Stimulated activated CD8-positive, alpha-beta memory T cell treated with anti-CD3 and anti-CD28 coated beads, Interleukin-7, amount 100 ng/mL, for 24 hours (primary cell): ENCODE data around the gene CSTF1.
"Not testable (repeated sequence)": the region's sequence is repeated elsewhere in the genome, so short reads cannot be mapped to it uniquely, and the experiment has no call there.

Source experiments
- DNase-seq: peaks from one replicate; pipeline ENCODE4 v3.0.0-alpha.2; 2020; ENCODE audit warnings: low read depth

CSTF1 gene

DNA sequence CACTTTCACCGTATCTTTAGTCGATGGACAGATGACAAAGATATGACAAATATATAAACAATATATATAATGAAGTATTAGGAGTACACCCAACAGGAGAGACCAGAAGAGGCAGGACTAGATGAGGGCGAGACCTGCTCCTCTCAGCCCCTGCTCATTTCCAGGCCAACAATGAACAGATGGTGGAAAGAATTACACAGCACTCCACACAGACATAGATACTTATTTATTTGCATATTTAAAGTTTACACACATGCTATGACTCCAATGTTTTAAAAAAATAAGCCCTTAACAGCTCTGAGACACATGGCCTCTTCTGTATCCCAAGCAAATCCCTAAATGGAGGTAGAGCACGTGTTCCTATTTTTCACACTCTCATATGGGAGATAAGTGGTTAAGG, 23.3 kb upstream of the CSTF1 start:
- DNase-seq: no peak

DNA sequence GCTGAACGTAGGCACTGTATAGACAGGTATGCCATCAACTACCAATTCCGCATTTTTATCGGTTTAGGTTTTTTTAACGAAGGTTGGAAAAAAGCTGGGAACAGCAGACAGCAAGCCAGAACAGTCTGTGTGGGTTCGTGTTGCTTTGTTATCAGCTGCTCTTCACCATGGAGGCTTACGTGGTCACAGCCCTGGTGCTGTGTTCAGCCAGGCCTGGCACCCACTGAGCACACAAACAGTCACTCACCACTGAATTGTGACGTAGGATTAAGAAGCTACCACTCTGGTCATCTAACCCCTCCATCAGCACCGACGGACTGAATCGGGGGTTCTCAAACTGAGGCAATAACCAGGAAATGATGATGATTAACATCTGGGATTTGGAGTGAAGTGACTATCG, 20.5 kb upstream of the CSTF1 start:
- no peak for DNase-seq

DNA sequence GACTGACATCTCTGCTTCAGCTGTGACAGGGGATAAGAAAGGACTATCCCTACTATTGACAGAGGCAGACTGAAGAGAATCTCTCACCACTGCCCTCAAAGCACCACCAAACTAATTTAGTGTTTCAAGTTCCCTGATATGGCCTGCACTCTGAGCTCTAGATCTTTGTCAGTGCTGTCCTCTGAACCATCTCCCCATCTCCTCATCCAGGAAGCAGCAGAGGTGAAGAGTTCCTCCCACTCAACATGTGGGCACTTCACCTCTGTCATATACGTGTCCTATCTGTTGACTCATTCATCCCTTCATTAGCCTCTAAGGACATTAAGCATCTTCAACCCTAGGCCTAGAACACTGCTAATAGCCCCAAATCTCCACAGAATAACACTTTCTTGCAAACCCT, 19.6 kb upstream of the CSTF1 start:
- no peak for DNase-seq

DNA sequence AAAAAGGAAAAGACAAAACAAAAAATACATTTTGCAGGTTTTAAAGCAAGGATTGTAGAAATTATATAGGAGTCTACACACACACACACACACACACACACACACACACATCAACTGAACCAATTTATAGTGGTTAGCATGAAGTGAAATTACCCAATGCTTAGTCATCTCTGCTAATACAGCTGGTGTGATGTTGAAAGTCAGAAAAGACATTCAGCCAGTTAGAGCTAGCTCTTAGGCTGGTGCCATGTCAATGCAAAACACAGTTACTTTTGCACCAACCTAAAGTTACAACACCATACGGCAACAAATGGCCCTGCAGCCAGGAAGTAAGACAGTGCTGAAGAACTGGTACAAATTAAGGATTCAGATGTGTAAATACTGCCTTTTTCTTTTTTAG, 18.5 kb upstream of the CSTF1 start:
- no peak for DNase-seq

DNA sequence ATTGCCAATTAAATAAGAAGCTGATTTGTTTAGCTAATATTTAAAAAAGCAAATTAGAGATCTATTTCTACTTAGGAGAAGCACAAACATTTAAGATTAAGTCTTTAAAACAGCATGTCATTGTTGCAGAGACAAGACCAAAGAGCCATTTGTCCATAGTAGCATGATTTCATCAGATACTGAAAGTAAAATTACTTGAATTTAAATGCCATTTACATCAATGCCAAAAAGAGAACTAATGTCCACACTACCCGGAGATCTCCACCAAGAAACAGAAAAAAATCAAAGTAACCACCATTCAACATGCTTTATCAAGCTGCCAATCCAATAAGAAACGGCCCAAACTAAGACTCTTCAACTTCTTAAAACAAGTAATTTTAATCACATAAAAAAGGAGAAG, 16.1 kb upstream of the CSTF1 start:
- DNase-seq: no peak

DNA sequence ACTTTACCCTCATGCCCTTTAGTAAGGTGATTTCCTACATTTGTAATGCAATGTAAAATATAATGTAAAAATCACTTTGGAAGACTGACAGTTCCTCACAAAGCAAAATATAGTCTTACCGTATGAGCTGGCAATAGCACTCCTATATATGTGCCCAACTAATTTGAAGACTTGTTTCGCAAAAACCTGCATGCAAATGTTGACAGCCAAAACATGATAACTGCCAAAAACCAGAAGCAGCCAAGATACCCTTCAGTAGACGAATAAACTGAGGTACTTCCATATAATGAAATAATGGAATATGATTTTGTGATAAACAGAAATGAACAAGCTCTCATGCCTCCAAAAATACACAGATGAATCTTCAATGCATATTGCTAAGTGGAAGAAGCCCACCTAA, 14.1 kb upstream of the CSTF1 start:
- no peak for DNase-seq

DNA sequence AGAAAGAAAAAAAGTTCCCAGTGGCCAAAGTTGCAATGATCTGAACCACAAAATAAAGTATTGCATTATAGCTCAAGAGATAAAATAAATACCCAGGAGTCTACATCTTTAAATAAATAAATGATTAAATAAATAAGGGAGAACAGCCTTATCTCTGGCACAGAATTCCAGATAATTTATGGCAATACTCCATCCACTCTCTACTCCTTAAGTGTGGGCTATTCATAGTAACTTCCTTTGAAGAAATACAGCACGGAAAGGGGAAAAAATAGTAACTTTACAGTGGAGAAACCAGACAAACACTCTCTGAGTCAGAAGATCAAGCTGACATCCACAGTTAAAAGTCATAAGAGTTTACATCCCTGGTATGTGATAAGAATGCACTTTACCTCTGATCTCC, 12.1 kb upstream of the CSTF1 start:
- no peak for DNase-seq

DNA sequence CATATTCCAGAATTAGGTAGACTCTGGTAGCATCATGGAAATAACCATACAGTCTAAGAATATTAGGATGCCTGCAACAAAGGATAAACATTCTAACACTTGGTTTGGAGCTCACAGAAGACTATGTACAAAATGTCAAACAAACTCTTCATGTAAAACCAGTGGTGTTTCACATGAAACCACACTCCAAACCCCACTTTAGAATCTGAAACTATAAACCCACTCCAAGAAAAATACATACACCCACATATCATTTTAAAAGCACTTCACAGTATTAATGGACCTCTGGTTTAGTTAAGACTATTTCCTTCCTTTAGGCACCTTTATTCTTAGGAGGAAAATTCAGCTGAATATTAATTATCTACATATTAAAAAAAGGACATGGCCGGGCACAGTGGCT, 10.9 kb upstream of the CSTF1 start:
- no peak for DNase-seq

DNA sequence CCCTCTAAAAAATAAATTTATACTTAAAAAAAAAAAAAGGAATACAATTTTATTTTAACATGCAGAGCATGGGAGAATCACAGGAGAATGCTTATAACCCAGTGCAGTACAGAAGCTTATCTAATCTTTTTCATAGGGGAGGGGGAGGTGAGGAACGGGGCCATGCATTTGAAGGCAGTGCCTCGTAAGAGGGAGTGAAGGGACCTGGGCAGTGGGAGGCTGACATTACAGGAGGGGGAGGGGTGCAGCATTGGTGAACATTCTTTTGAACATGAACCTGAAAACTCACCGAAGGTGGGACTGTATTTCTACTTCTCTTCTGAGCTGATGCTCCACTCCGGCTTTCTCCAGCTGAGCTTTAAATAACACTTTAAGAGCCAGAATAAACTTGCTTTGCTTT, 9.7 kb upstream of the CSTF1 start:
- no peak for DNase-seq

DNA sequence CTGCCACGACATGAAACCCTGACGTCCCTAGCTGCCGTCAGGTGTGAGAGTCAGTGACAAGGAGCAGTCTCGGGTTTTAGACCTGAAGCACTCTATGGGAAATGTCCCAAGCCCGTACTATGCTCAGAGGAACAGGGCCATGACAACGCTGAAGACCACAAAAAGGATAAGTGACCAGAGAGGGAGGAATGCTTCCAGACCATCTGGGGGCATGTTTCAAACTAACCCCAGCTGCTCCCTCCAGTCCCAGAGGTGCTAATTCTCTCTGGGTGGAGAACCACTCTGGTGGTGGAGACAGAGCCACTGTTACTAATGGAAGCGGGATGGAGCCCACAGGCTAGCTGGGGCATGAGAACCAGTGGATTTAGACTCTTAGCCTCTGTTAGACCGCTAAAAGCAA, 9.1 kb upstream of the CSTF1 start:
- no peak for DNase-seq

DNA sequence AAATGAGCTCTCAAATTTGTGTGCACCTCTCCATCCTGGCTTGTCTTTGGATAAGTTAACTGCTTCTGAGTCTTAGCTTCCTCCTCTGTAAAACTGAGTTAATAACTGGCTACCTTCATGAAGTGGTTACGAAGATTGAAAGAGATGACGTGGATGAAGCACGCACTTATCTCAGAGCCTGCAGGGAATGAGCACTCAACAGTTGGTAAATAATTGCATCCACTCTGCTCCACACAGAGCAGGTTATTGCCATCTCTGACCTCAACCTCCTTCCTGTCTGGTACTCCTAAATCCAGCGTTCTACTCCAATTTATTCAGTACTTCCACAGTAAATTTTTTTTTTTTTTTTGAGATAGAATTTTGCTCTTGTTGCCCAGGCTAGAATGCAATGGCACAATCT, 7.3 kb upstream of the CSTF1 start:
- no peak for DNase-seq

DNA sequence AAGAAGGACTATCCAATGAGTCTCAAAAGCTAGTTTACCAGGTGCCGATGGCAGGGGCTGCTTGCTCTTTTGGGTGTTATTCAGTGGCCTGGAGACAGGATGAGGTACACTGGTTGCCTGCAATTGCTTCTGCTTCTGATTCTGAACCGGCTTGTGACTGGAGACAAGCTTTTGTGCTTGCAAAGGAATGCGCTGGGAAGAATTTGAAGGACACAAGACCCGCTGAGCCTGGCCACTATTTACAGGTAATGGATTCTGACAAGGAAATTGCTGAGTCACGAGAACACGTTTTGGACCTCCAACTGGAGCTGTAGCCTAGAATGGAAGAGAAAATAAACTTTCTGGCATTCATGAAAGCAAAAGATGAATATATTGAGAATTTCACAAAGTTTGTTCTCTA, 6.2 kb upstream of the CSTF1 start:
- DNase-seq: no peak

DNA sequence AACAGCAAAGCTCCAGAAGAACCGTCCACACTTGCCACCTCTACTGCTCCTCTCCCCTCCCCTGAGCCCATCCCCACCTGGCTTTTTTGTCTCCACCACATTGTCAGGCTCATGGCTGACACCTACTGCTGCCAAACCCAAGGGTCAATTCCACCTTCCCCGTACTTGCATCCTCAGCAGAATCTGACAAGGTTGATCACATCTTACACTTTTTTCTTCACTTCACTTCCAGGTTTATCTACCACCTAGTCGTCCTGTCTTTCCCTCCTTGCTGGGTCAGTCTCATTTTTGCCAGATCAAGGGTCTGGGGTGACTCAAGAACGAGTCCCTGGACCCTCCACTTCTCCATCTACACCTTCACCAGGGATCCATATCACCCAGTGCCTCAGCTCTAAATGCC, 3.6 kb upstream of the CSTF1 start:
- no peak for DNase-seq

DNA sequence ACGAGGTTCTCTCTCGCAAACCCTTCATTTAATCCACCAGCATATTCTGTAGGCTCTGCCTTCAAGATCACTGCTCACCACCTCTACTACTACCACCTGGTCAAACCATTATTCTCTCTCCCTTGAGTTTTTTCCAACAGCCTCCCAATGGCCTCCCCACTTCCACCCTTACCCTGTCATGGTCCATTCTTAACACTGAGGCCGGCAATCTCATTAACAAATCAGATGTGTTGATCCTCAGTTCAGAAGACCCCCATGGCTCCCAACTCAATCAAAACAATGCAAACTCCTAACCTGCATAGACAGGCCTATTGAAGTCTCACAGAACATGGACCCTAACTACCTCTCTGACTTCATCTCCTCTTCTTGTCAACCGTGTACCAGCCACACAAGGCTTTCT, 2.6 kb upstream of the CSTF1 start:
- DNase-seq: no peak

DNA sequence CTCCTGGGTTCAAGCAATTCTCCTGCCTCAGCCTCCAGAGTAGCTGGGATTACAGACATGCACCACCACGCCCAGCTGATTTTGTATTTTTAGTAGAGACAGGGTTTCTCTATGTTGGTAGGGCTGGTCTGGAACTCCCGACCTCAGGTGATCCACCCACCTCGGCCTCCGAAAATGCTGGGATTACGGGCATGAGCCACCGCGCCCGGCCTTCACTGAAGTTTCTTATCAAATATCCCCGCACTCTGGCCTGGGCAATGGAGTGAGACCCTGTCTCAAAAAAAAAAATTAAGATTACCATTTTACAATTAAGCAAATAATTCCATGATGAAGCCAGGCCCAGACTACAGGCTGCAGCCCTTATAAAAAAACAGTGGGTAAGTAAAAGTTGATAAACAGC, 2.0 kb upstream of the CSTF1 start:
- DNase-seq: not testable (repeated sequence)

DNA sequence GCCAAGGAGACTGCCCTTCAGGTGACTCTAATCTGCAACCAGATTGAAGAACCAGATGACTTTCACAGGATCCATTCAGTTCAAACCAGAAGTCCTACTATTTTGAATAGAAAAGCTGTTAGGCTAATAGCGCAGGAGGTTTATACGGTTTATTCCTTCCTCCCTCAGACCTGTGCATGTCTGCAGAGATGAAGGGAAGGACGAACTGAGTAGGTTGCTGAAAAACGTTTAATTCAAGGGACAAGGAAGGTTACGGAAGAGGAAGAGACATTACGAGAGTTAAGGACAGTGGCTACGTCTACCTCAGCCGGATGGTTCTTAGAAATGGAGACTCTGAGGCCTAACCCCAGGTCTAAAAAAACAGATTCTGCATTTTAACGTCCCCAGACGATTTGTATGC, 1.4 kb upstream of the CSTF1 start:
- no peak for DNase-seq

DNA sequence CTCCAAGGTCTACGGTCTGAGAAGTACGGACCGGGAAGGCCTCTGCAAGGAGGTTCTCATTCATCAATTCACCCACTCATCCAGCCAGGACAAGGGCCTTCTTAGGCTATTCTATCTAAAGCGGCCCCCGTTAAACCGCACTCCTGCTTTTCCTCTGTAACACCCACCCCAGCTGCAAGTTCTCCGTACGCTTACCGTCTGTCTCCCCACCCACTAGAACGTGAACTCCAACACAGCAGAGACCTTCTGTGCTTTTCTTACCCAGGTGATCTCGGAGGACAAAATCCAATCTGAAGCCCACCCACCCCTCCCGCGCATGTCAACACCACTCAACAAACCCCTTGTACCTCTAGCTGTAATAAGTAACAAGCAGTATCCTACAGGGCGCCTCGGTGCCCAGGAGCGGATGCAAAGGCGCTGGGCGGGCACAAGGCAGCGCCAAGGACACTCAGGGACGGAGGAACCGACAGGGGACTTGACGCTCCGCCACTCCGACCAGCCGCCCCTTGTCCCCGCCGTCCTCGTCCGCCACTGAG, 781 bp upstream of the CSTF1 start:
- no peak for DNase-seq

DNA sequence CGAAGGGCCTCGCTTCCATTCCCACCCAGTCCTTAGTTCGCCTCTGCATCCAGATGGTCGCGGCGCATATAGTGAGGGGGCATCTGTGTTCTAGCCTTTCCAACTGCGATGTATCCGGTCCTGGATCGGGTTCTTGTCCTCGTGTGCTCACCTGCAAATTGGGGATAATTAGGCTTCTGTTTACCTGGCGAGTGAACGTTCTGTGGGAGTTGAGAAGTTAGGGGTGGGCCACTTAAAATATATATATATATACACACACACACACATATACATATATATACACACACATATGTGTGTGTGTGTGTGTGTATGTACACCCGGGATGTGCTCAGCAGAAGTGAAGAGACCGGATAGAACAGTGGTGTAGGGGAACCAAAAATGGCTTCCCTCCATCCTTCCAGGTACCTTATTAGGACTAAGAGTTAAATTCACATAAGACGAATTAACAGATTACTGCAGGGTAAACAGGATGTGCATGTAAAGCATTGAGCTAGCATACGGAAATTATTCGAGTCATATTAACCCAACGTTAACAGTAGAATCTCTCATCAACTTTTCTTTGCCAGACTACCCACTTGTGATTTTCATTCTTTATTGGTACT, 537 bp downstream of the CSTF1 start:
- DNase-seq: no peak

DNA sequence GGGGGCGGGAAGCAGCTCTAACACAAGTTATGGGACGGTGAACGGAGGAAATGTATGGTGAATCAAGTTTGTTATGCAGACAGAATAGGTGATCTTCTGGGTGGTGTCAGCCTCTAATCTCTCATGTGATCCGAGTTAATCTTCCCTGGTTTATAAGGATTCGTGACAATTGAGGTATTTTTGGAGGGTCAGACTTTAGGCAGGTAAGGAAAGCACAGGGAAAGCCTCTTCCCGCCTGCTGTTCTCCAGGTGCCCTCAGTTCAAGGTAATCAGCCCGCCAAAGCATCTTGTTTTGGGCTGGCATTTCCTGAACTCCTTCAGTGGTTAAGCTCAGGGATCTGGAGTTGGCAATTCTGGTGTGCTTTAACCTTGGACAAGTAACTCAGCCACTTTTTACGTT, 1.2 kb downstream of the CSTF1 start:
- no peak for DNase-seq

DNA sequence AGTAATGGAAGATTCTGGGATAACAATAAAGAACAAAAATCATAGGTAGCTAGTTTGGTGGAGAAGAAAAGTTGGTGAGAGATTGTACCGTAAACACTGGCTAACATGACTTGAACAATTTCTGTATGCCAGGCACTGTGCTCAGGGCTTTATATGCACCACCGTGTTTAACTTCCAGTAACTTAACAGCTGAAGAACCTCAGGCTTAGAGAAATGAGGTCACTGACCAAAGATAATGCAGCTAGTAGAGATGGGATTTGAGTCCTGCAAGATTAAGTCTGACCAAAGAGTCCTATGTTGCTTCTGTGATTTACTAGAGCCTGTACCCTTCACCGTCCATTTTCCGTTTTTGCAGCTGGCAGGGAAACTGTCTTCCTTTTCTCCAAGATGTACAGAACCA, 2.7 kb downstream of the CSTF1 start:
- DNase-seq: no peak

DNA sequence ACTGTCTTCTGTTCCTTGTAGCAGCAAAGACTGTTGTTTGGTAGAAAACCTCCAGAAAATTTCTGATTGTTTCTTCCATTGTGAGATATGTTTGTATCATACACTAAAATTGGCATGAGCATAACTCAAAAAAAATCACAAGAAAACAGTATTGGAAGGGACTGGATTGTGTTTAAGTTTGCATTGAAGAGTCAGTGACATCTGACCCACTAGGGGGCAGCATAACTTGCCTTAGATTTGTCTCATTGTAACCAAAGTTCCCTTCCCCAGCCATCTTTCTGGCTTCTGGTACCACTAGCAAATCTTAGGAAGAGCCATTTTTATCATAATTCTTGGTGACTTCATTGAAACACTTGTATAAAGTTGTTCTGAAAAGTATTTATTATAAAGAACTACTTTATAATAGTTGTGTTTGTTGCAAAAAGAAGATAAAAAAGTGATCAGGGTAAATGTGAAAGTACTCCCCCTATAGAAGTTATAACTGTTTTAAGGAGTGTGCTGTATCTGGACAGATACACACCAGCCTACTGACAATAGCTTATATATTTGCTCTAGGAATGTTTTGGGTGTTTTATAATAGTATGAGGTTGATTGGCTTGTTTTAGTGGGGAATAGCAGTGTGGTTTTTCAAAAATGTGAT, 7.7 kb downstream of the CSTF1 start:
- DNase-seq: no peak

DNA sequence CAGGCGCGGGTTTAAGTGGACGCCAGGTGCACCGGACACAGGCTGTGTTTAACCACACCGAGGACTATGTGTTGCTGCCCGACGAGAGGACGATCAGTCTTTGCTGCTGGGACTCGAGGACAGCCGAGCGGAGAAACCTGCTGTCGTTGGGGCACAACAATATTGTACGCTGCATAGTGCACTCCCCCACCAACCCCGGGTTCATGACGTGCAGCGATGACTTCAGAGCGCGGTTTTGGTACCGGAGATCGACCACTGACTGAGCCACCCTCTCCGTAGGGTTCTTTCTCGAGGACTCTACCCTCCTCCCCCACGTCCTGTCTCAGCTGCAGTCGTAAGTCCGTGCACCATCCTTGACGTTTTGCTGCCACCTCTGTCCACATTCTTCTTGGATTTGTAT, 11.0 kb downstream of the CSTF1 start:
- DNase-seq: no peak

DNA sequence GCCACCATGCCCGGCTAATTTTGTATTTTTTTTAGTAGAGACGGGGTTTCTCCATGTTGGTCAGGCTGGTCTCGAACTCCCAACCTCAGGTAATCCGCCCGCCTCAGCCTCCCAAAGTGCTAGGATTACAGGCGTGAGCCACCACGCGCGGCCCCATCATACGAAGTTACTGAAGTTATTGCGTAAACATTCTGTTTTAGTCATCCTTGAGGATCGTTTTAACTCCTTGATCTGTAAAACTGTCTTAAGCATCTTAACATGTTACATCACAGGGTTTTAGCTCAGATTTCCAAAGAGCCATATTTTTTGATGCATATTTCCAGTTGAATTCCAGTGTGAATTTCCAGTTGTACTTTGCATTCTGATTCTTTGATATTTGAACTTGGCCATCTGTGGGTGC, 12.9 kb downstream of the CSTF1 start:
- not testable (repeated sequence) for DNase-seq

DNA sequence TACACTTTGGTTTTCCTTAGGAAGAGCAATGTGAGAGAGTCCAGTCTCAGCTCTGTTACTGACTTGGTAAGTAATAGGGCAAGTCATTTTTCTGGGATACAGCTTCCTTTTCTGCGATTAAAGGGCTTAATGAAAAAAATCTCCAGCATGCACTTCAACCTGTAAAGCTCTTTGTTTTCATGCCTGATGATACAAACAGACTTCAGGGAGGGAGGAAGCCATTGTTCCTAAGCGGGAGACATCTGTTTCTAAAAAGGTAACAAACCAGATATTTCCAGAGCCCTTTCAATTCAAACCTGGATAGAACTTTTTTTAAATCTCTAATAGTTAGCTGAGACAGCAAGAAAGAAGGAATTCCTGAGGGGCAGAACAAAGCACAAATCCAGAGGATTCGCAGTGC, 14.5 kb downstream of the CSTF1 start:
- no peak for DNase-seq
